GM12872 (cell line): ENCODE data around the gene MSANTD2.

Experiments used
- CTCF ChIP-seq: IDR thresholded peaks from 3 replicates; pipeline ENCODE4 v1.5.1; 2011; ENCODE audit warnings: low read depth, mild to moderate bottlenecking, low read length, moderate library complexity; ENCODE audit not compliant: insufficient read depth

MSANTD2 gene

GRCh38 chr11:124769806-124770774 lies 30.1 kb downstream of the MSANTD2 start:
- no peak for TF ChIP-seq CTCF

GRCh38 chr11:124768914-124769313 lies 31.3 kb downstream of the MSANTD2 start:
- no peak for TF ChIP-seq CTCF

- no peak for TF ChIP-seq CTCF
These were observed 34.0 kb downstream of the MSANTD2 start for GRCh38 chr11:124766156-124766555.

GRCh38 chr11:124763156-124763947 lies 36.9 kb downstream of the MSANTD2 start:
- TF ChIP-seq CTCF = peak; percentile 78

GRCh38 chr11:124762624-124763155 lies 37.5 kb downstream of the MSANTD2 start:
- no peak for TF ChIP-seq CTCF

GRCh38 chr11:124762105-124762623 lies 38.0 kb downstream of the MSANTD2 start, which contains the start of gene ESAM:
Gene ESAM (minus strand): TSS chr11:124762290. CDS start chr11:124762154, 136 bp downstream.
- no peak for TF ChIP-seq CTCF
